ENCODE results near the gene VDR. TPM values are rescaled to one million over a fixed set of nuclear protein-coding genes. Genes with fewer than 3 reads are reported as not detected.

The VDR gene
- total RNA-seq, 1 donor from 2014 or later: 0.52 TPM

DNA sequence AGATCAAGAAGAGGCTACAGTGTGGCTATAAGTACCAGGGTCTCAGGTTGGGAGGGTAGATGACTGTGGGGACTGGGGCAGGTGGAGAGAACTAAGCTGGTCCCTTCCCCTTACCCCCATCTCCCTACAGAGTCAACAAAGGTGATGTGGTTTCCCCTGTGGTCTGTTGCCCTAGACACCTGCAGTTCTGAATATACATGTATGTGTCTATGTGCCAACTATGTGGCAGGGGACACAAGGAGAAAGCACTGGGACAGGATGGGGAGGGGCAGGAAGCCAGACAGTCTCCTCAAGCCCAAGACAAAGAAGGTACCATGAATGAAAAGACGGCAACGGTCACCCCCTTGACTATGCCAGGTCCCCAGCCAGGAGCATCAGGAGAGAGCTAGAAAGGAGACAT, 80.6 kb downstream of the VDR start:
- no peaks in the 10 kb centered on the region for H3K36me3 ChIP-seq (ENCODE audit: control insufficient read depth in 3 of 3, insufficient read depth in 3 of 3, low read length in 3 of 3)
- peaks cover 59 to 71% (median 70%) of the 10 kb centered on the region in 3 donors for H3K4me1 ChIP-seq (ENCODE audit: control insufficient read depth in 3 of 3, insufficient read depth in 3 of 3, low read length in 3 of 3)
- H3K27ac ChIP-seq (ENCODE audit: low read depth, low read length): peak overlapping the region; percentile 93

DNA sequence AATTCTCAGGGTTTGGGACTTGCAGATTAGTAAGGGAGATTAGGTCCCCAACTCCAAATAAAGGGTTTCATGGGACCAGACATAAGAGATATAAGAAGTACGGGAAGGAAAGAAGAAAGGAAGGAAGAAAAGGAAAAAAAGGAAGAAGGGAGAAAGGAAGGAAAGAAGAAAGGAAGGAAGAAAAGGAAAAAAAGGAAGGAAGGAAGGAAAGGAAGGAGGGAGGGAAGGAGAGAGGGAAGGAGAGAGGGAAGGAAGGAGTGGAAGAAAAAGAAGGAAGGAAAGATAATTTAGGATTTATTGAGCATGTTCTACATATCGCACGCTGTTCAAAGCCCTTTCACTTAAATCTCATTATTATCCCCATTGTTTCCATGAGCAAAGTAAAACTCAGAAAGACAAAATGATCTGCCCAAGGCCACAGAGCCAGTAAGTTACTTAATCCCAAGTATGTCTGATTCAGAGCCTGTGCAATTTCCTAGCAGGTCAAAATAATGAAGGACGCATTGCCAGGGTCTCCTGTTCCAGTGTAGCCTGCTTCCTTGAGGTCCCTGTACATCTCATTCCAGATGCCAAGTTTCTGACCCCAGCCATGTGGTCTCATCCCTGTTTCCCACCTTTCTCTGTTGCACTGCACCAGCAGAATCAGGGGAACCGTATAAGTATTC, 81.2 kb downstream of the VDR start:
- no peaks in the 10 kb centered on the region for H3K27me3 ChIP-seq (ENCODE audit: control insufficient read depth in 3 of 3, insufficient read depth in 3 of 3, low read length in 3 of 3)
- peaks cover 60 to 72% (median 71%) of the 10 kb centered on the region in 3 donors for H3K4me1 ChIP-seq (ENCODE audit: control insufficient read depth in 3 of 3, insufficient read depth in 3 of 3, low read length in 3 of 3)
- no peak overlapping the region for H3K4me3 ChIP-seq (ENCODE audit: low read length in 3 of 3)
- no peak overlapping the region for H3K9ac ChIP-seq (ENCODE audit: low read depth in 1 of 3, low read length in 3 of 3)
- H3K9me3 ChIP-seq (ENCODE audit: control insufficient read depth in 3 of 3, low read length in 3 of 3): no peaks in the 10 kb centered on the region
- H3K27ac ChIP-seq (ENCODE audit: low read depth, low read length): peak overlapping the region; percentile 93
- peaks cover 0 to under 1% (median 0%) of the 10 kb centered on the region in 3 donors for H3K36me3 ChIP-seq (ENCODE audit: control insufficient read depth in 3 of 3, insufficient read depth in 3 of 3, low read length in 3 of 3)

More for the DNA sequence above, 80.6 kb downstream of the VDR start:
- Histone ChIP-seq H3K27me3 (ENCODE audit: control insufficient read depth in 3 of 3, insufficient read depth in 3 of 3, low read length in 3 of 3) (no peaks in the 10 kb centered on the region), H3K9me3 (ENCODE audit: control insufficient read depth in 3 of 3, low read length in 3 of 3) (no peaks in the 10 kb centered on the region), H3K4me3 (ENCODE audit: low read length in 3 of 3) (no peak overlapping the region), H3K9ac (ENCODE audit: low read depth in 1 of 3, low read length in 3 of 3) (peak overlapping the region in 1 of 3 donors; percentile 33)

DNA sequence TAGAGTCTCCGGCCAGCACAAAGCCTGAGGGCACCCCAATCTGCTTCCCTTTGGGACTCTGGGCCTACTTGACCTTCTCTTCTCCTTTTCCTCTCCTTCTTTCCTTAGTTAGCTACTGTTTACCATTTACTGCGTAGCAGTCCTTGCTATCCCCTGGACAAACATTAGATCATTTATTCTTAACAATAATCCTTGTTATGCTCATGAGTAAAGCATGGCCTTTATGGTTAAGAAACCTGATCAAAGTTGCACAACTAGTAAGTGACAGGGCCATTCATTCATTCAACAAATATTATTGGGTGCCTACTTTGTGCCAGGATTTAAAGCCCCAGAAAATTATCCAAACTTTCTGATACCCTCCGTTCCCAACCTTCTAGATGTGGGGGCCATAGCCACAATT, 81.9 kb downstream of the VDR start:
- Histone ChIP-seq H3K36me3 (ENCODE audit: control insufficient read depth in 3 of 3, insufficient read depth in 3 of 3, low read length in 3 of 3) (peaks cover 0 to 4% (median 0%) of the 10 kb centered on the region in 3 donors), H3K9me3 (ENCODE audit: control insufficient read depth in 3 of 3, low read length in 3 of 3) (no peaks in the 10 kb centered on the region), H3K4me1 (ENCODE audit: control insufficient read depth in 3 of 3, insufficient read depth in 3 of 3, low read length in 3 of 3) (peaks cover 60 to 72% (median 71%) of the 10 kb centered on the region in 3 donors), H3K27ac (ENCODE audit: low read depth, low read length) (peak overlapping the region; percentile 93), H3K9ac (ENCODE audit: low read depth in 1 of 3, low read length in 3 of 3) (no peak overlapping the region), H3K27me3 (ENCODE audit: control insufficient read depth in 3 of 3, insufficient read depth in 3 of 3, low read length in 3 of 3) (no peaks in the 10 kb centered on the region), H3K4me3 (ENCODE audit: low read length in 3 of 3) (no peak overlapping the region)

DNA sequence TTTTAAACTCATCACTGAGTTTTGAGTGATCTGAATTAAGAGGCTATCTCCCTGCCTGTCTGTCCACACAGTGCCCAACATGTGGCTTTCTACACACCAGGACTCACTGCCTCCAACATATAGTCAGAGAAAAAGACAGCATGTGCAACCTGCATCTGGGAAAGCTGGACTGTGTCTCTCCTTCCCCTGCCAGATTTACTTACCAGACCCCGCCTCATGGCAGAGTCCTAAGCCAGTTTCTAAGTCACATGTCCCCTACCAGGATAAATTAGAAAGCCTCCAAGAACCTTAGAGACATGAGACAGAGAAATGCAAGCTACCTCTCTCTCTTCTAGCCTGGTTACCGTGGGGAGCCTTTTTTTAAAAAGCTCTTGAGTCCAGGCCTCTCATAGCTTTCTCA, 82.4 kb downstream of the VDR start:
- Histone ChIP-seq H3K27me3 (ENCODE audit: control insufficient read depth in 3 of 3, insufficient read depth in 3 of 3, low read length in 3 of 3) (no peaks in the 10 kb centered on the region), H3K9ac (ENCODE audit: low read depth in 1 of 3, low read length in 3 of 3) (peak overlapping the region in 1 of 3 donors; percentile 5), H3K9me3 (ENCODE audit: control insufficient read depth in 3 of 3, low read length in 3 of 3) (no peaks in the 10 kb centered on the region), H3K36me3 (ENCODE audit: control insufficient read depth in 3 of 3, insufficient read depth in 3 of 3, low read length in 3 of 3) (peaks cover 0 to 4% (median 0%) of the 10 kb centered on the region in 3 donors), H3K4me1 (ENCODE audit: control insufficient read depth in 3 of 3, insufficient read depth in 3 of 3, low read length in 3 of 3) (peaks cover 65 to 76% (median 76%) of the 10 kb centered on the region in 3 donors), H3K27ac (ENCODE audit: low read depth, low read length) (peak overlapping the region; percentile 93), H3K4me3 (ENCODE audit: low read length in 3 of 3) (no peak overlapping the region)

DNA sequence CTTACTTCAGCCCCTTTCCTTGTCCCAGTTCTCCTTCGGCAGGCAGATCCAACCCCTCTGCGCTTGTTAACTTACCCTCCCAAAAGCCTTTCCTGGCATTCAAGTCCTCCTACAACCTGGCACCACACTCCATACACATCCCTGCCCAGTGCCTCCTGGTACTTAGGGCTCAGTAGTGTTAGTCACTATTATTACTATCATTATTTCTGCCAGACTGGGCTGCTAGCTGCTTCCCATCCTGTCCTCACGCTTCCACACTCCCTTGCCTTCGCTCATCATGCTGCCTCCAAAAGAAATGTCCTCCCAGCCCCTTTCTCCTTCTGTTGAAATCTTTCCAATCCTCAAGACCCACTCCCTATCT, 83.5 kb downstream of the VDR start:
- Histone ChIP-seq H3K27me3 (ENCODE audit: control insufficient read depth in 3 of 3, insufficient read depth in 3 of 3, low read length in 3 of 3) (no peaks in the 10 kb centered on the region), H3K4me3 (ENCODE audit: low read length in 3 of 3) (peak overlapping the region in 2 of 3 donors; percentile 67 to 93), H3K4me1 (ENCODE audit: control insufficient read depth in 3 of 3, insufficient read depth in 3 of 3, low read length in 3 of 3) (peaks cover 71 to 83% (median 80%) of the 10 kb centered on the region in 3 donors), H3K36me3 (ENCODE audit: control insufficient read depth in 3 of 3, insufficient read depth in 3 of 3, low read length in 3 of 3) (peaks cover 0 to 4% (median 0%) of the 10 kb centered on the region in 3 donors), H3K9me3 (ENCODE audit: control insufficient read depth in 3 of 3, low read length in 3 of 3) (no peaks in the 10 kb centered on the region), H3K27ac (ENCODE audit: low read depth, low read length) (peak overlapping the region; percentile 93), H3K9ac (ENCODE audit: low read depth in 1 of 3, low read length in 3 of 3) (peak overlapping the region; percentile 63 to 94 (median 74))

DNA sequence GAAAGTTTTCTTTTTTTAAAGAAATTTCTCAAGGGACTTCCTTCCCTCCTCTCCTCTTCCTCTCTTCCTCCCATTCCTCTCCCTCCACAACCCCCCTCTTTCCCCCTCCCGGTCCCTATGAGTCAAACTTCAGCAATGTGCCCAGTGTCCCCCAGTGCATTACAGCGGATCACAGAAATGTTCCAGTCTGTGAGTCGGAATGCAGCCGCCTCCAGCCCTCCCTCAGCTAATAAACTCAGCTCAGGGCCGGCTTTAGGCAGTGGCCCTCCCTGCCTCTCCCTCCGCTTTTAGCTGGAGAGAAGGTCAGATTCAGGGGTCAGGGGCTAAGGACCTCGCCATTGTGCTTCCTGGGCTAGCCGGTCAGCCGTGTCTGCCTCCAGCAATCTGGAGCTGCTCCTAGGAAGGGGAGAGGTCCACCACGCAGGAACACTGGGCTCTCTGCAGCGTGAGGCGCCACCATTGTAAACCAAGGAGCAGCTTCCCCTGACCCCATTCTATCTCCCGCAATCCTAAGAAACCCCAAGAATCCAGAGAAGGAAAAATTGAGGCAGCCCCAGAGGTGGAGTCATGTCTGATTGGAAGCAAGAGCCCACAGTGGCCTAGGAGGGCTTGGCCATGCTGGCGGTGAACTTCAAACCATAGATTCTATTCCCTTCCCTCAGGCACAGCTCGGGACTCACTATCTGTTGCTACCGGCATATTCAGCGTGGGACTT, 84.0 kb downstream of the VDR start:
- peaks cover 73 to 83% (median 82%) of the 10 kb centered on the region in 3 donors for H3K4me1 ChIP-seq (ENCODE audit: control insufficient read depth in 3 of 3, insufficient read depth in 3 of 3, low read length in 3 of 3)
- H3K27me3 ChIP-seq (ENCODE audit: control insufficient read depth in 3 of 3, insufficient read depth in 3 of 3, low read length in 3 of 3): no peaks in the 10 kb centered on the region
- H3K9ac ChIP-seq (ENCODE audit: low read depth in 1 of 3, low read length in 3 of 3): peak overlapping the region; percentile 74 to 94 (median 76)
- no peaks in the 10 kb centered on the region for H3K9me3 ChIP-seq (ENCODE audit: control insufficient read depth in 3 of 3, low read length in 3 of 3)
- H3K36me3 ChIP-seq (ENCODE audit: control insufficient read depth in 3 of 3, insufficient read depth in 3 of 3, low read length in 3 of 3): peaks cover 0 to 4% (median 0%) of the 10 kb centered on the region in 3 donors
- H3K27ac ChIP-seq (ENCODE audit: low read depth, low read length): peak overlapping the region; percentile 93
- peak overlapping the region; percentile 75 to 94 (median 93) for H3K4me3 ChIP-seq (ENCODE audit: low read length in 3 of 3)

DNA sequence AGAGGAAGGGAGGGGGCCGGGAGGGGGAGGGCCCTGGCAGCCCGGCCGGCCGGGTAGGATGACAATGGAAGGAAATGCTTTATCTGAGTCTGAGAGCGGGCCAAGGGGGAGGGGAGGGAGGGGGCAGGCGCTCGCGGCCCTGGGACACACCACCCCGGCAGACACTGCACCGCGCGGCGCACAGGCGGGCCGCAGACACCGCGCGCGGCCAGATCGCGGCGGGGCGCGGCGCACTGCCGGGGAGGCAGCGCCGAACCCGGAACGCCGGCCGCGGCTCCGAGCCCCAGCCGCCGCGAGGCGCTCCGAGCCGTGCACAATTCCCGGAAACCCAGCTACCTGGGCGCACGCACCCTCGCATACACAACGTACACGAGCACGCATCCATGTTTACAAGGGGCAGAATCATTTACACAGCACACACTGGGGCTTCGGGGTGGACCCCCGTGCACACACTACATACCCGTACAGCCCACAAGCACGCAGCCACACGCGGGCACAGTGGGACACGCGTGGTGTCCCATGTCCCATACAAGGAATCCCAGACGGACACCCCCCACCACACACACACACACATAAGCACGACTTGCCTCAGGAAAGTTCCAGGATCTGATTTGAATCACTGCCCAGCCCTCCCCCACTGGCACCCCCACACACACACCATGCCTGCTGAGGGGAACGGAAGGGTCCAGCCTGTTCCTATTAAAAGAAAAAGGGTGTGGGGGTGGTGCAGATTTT, 84.7 kb downstream of the VDR start, which contains the start of gene HDAC7:
HDAC7 (minus strand) TSS at position 8 of the 735 bp plus-strand sequence. CDS start 118 bp downstream, outside the sequence.
- Histone ChIP-seq H3K4me1 (ENCODE audit: control insufficient read depth in 3 of 3, insufficient read depth in 3 of 3, low read length in 3 of 3) (peaks cover 70 to 82% (median 81%) of the 10 kb centered on the region in 3 donors), H3K27ac (ENCODE audit: low read depth, low read length) (peak within 1 kb of the TSS; percentile 93), H3K36me3 (ENCODE audit: control insufficient read depth in 3 of 3, insufficient read depth in 3 of 3, low read length in 3 of 3) (peaks cover 0 to 4% (median 0%) of the 10 kb centered on the region in 3 donors), H3K27me3 (ENCODE audit: control insufficient read depth in 3 of 3, insufficient read depth in 3 of 3, low read length in 3 of 3) (no peaks in the 10 kb centered on the region), H3K9me3 (ENCODE audit: control insufficient read depth in 3 of 3, low read length in 3 of 3) (no peaks in the 10 kb centered on the region), H3K4me3 (ENCODE audit: low read length in 3 of 3) (peak within 1 kb of the TSS; percentile 75 to 94 (median 93)), H3K9ac (ENCODE audit: low read depth in 1 of 3, low read length in 3 of 3) (peak within 1 kb of the TSS; percentile 77 to 94 (median 80))

DNA sequence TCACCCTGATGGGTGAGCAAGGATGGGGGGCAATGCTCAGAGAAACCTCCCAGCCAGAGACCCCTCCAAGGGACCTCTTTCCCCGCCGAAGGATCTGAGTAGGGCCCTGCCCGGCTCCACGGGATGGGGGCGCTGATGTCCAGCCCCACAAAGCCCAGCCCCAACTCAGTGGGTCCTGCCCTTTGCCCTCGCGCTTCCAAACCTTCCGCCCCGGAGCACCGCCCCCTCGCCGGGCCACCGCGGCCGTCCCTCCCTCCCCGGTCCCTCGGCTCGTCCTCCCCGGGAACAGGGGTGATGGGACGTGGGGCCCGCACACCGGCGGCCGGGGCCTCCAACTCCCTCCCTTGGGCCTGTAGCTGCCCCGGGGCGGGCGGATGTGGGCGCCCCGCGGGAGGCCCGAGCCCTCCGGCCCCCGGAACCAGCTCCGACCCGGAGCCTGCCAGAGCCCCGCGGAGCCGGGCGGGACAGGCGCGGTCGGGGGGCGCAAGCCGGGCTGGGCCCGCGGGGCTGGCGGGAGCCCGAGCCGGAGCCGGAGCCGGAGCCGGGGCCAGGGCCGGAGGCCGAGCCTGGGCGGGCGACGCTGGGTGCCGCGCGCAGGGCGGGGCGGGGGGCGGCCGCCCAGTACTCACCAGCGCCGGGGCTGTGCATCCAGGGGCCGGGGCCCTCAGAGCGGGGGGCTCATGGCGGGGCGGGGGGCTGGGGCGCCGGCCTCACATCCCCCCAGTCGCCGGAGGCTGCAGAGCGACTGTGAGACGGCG, 85.5 kb downstream of the VDR start:
- peak overlapping the region; percentile 75 to 94 (median 93) for H3K4me3 ChIP-seq (ENCODE audit: low read length in 3 of 3)
- peaks cover 71 to 86% (median 81%) of the 10 kb centered on the region in 3 donors for H3K4me1 ChIP-seq (ENCODE audit: control insufficient read depth in 3 of 3, insufficient read depth in 3 of 3, low read length in 3 of 3)
- no peaks in the 10 kb centered on the region for H3K27me3 ChIP-seq (ENCODE audit: control insufficient read depth in 3 of 3, insufficient read depth in 3 of 3, low read length in 3 of 3)
- H3K9ac ChIP-seq (ENCODE audit: low read depth in 1 of 3, low read length in 3 of 3): peak overlapping the region; percentile 77 to 81 (median 80)
- peaks cover 0 to 4% (median 3%) of the 10 kb centered on the region in 3 donors for H3K36me3 ChIP-seq (ENCODE audit: control insufficient read depth in 3 of 3, insufficient read depth in 3 of 3, low read length in 3 of 3)
- peak overlapping the region; percentile 93 for H3K27ac ChIP-seq (ENCODE audit: low read depth, low read length)
- H3K9me3 ChIP-seq (ENCODE audit: control insufficient read depth in 3 of 3, low read length in 3 of 3): no peaks in the 10 kb centered on the region

DNA sequence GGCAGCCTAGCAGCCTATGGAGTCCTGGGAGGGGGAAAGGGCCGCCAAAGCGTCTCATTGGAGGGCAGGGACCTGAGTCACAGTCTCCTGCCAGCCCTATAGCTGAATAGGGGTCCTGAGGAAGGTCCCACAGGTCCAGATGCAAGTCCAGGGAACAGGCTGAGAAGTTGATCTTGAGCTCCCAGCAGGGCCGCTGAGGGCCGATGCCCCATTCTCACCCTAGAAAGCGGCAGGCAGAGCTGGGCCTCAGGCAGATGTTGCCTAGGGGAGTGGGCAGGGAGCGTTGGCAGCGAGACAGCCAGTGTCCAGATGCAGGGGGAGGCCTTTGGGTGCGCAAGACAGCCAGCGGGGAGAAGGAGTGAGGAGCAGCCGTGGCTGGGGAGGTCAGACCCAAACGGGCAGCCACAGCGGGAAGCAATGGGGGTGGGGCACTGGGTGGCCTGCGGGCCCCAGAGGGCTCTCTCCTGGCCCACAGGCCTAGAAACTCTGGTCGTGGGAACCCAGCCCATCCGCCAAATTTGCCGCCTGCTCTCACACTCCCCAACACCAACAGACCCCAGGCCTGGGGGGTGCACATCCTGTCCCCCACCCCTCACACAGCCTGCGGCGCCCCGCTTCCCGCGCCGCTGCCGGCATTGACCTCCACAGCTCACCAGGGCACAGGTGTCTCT, 86.2 kb downstream of the VDR start:
- H3K27me3 ChIP-seq (ENCODE audit: control insufficient read depth in 3 of 3, insufficient read depth in 3 of 3, low read length in 3 of 3): no peaks in the 10 kb centered on the region
- H3K9me3 ChIP-seq (ENCODE audit: control insufficient read depth in 3 of 3, low read length in 3 of 3): no peaks in the 10 kb centered on the region
- H3K4me3 ChIP-seq (ENCODE audit: low read length in 3 of 3): peak overlapping the region; percentile 66 to 93 (median 78)
- peaks cover 72 to 86% (median 81%) of the 10 kb centered on the region in 3 donors for H3K4me1 ChIP-seq (ENCODE audit: control insufficient read depth in 3 of 3, insufficient read depth in 3 of 3, low read length in 3 of 3)
- H3K36me3 ChIP-seq (ENCODE audit: control insufficient read depth in 3 of 3, insufficient read depth in 3 of 3, low read length in 3 of 3): peaks cover 0 to 4% (median 4%) of the 10 kb centered on the region in 3 donors
- peak overlapping the region; percentile 82 for H3K27ac ChIP-seq (ENCODE audit: low read depth, low read length)
- H3K9ac ChIP-seq (ENCODE audit: low read depth in 1 of 3, low read length in 3 of 3): peak overlapping the region; percentile 77 to 81 (median 80)

All from skeletal muscle tissue (tissue), 4 donors.